Activated CD4-positive, alpha-beta T cell treated with anti-CD3 and anti-CD28 coated beads, Interleukin-2, Interleukin-4, amounts not matched to agents 100 ng/mL and 50 ng/mL, durations not matched to agents 16 hours and 8 hours (primary cell): ENCODE measurements around the gene GPATCH4.

Experiments
- DNase-seq: peaks from one replicate; pipeline ENCODE4 v3.0.0-alpha.2; 2020; ENCODE audit warnings: low spot score

Gene GPATCH4

DNA sequence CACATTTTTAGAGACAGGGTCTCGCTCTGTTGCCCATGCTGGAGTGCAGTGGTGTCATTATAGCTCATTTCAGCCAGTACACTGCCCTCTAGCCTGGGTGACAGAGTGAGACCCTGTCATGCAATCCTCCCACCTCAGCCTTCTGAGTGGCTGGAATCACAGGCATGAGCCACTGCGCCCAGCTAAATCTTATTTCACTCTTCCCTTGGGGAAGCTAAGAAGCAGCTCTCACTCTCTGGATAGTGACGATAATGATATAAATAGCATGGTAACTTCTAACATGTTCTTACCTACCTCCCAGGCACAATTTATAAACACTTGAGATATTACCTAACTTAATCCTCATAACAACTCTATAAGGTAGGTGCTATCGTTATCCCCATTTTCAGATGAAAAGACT, 53.8 kb downstream of the GPATCH4 start:
- DNase-seq: no peak

DNA sequence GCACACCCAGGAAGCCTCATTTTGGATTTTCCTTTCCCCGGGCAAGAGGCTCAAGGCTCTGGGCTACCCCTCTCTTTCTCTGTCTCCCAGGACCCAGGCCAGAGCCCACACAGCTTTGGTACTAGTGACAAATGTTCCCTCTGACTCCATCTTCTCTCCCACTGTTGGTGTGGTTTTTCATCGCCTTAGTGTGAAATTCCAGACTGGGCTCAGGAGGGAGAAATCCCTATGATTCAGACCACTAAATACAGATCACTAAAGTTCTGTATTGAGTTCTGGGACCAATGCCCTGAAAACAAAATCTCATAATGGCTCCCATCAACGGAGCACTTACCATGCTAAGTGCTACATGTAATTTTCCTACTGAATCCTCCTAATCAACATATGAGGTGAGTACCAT, 55.0 kb downstream of the GPATCH4 start:
- no peak for DNase-seq

DNA sequence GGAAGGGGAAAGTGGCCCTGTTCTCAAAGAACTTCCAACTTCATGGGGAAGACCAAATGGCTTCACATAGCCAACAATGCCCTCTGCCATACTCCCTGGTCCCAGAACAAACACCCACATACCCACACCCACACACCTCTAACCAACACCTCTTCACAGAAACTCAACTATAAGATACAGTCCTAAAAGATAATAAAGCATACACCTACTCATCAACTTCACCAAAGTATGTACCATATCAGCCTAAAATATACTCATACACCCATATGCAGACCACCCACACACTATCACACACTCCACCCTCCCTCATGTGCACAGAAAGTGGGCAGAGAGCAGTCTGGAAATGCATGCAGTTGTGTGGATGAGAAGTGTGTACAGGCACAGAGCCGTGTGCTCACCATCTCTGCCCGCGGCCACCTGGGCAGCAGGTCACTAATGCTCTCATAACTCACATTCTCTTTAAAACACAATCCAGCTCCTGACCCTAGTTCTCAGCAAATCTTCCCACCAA, 56.6 kb downstream of the GPATCH4 start:
- DNase-seq: no peak
